Neural progenitor cell (in vitro differentiated cells): ENCODE measurements around the gene CRY1. TPM values are rescaled to one million over a fixed set of nuclear protein-coding genes. Genes with fewer than 3 reads are reported as not detected.

Experiments used
- DNase-seq: peaks from one replicate; pipeline ENCODE4 v3.0.0-alpha.2; 2016; ENCODE audit warnings: low spot score
- H2AFZ ChIP-seq: fragments of 200-600 bp; sonication (generic); replicated peaks from 2 replicates; pipeline ENCODE4 v1.6.1; 2016; ENCODE audit warnings: antibody characterized with exemption
- H3F3A ChIP-seq: fragments of 200-600 bp; sonication (generic); 2 replicates; pipeline ENCODE4 v1.6.1; 2016; ENCODE audit warnings: antibody characterized with exemption, low read depth
- H3K27ac ChIP-seq: fragments of 200-600 bp; sonication (generic); 2 replicates; pipeline ENCODE4 v1.5.1; 2016; ENCODE audit warnings: mild to moderate bottlenecking
- H3K27me3 ChIP-seq: fragments of 200-600 bp; sonication (generic); 2 replicates; pipeline ENCODE4 v1.6.1; 2016; ENCODE audit warnings: mild to moderate bottlenecking, moderate library complexity
- H3K36me3 ChIP-seq: fragments of 200-600 bp; sonication (generic); 2 replicates; pipeline ENCODE4 v1.5.1; 2016
- H3K4me1 ChIP-seq: fragments of 200-600 bp; sonication (generic); 2 replicates; pipeline ENCODE4 v1.6.1; 2016; ENCODE audit warnings: mixed run types
- H3K4me2 ChIP-seq: fragments of 200-600 bp; sonication (generic); 2 replicates; pipeline ENCODE4 v1.6.1; 2016
- H3K4me3 ChIP-seq: fragments of 200-600 bp; sonication (generic); 2 replicates; pipeline ENCODE4 v1.5.1; 2016
- H3K79me2 ChIP-seq: fragments of 200-600 bp; sonication (generic); 2 replicates; pipeline ENCODE4 v1.6.1; 2016; ENCODE audit warnings: low read depth
- H3K9ac ChIP-seq: fragments of 200-600 bp; sonication (generic); 2 replicates; pipeline ENCODE4 v1.6.1; 2016
- H3K9me3 ChIP-seq: fragments of 200-600 bp; sonication (generic); 2 replicates; pipeline ENCODE4 v1.5.1; 2016; ENCODE audit warnings: low read depth
- H4K20me1 ChIP-seq: fragments of 200-600 bp; sonication (generic); 2 replicates; pipeline ENCODE4 v1.6.1; 2016; ENCODE audit warnings: low read depth
- H3K27ac Mint-ChIP-seq: 3 replicates; pipeline ENCODE4 v1.8.0; 2021; ENCODE audit warnings: mixed read lengths
- H3K27me3 Mint-ChIP-seq: 2 replicates; pipeline ENCODE4 v1.8.0; 2022; ENCODE audit warnings: low read depth, mild to moderate bottlenecking, inconsistent platforms, moderate library complexity, mixed read lengths; ENCODE audit not compliant: insufficient read depth
- H3K36me3 Mint-ChIP-seq: 3 replicates; pipeline ENCODE4 v1.8.0; 2021; ENCODE audit warnings: mixed read lengths
- H3K4me1 Mint-ChIP-seq: 3 replicates; pipeline ENCODE4 v1.8.0; 2021; ENCODE audit warnings: mixed read lengths
- H3K4me3 Mint-ChIP-seq: 3 replicates; pipeline ENCODE4 v1.8.0; 2021; ENCODE audit warnings: mild to moderate bottlenecking, moderate library complexity, mixed read lengths
- H3K9me3 Mint-ChIP-seq: 3 replicates; pipeline ENCODE4 v1.8.0; 2020; ENCODE audit warnings: mixed read lengths
- EZH2 ChIP-seq: fragments of 200-600 bp; sonication (generic); IDR thresholded peaks from 2 replicates; pipeline ENCODE4 v1.6.1; 2017; ENCODE audit warnings: antibody characterized with exemption, mild to moderate bottlenecking, moderate library complexity
- EZH2phosphoT487 ChIP-seq: fragments of 200-600 bp; sonication (generic); IDR thresholded peaks from 2 replicates; pipeline ENCODE4 v1.6.1; 2017; ENCODE audit warnings: antibody characterized with exemption
- total RNA-seq: library from RNA; depleted of rRNA; stranded (reverse); fragments of >200 nt; gene quantifications from 2 replicates; pipeline ENCODE4 v1.2.3, GENCODE V29; 2015; ENCODE audit warnings: low replicate concordance
- TF ChIP-seq, protein P1 (sequence below): fragments of 200-600 bp; sonication (generic); IDR thresholded peaks from 2 replicates; pipeline ENCODE4 v1.5.1; 2017; ENCODE audit warnings: antibody characterized with exemption, mild to moderate bottlenecking

Gene CRY1
- total RNA-seq, 1 donor from 2014 or later: 51.3 TPM

GRCh38 chr12:107090711-107091110, 2.6 kb downstream of the CRY1 start:
- peak overlapping the region; percentile 84 for H3K4me2 ChIP-seq

GRCh38 chr12:107088912-107089311, 4.4 kb downstream of the CRY1 start:
- H3K79me2 ChIP-seq: peaks cover 77% of the 10 kb centered on the region
- H3K4me3 Mint-ChIP-seq: no peak overlapping the region

More at GRCh38 chr12:107090711-107091110, 2.6 kb downstream of the CRY1 start:
- peaks cover 8% of the 10 kb centered on the region for H3K36me3 Mint-ChIP-seq
- Histone ChIP-seq H3K27ac (no peak overlapping the region), H3K9ac (no peak overlapping the region), H3K9me3 (peaks cover 4% of the 10 kb centered on the region), H3K27me3 (no peaks in the 10 kb centered on the region), H3K36me3 (no peaks in the 10 kb centered on the region), H3K79me2 (peaks cover 63% of the 10 kb centered on the region), H3K4me1 (peaks cover 8% of the 10 kb centered on the region), H4K20me1 (peaks cover 4% of the 10 kb centered on the region), H2AFZ (no peak overlapping the region), H3F3A (peaks cover 5% of the 10 kb centered on the region), H3K4me3 (peak overlapping the region; percentile 80)
- peaks cover 5% of the 10 kb centered on the region for H3K9me3 Mint-ChIP-seq
- H3K27ac Mint-ChIP-seq: no peak overlapping the region
- H3K4me1 Mint-ChIP-seq: no peaks in the 10 kb centered on the region
- DNase-seq: no peak
- no peak overlapping the region for H3K4me3 Mint-ChIP-seq
- TF ChIP-seq EZH2phosphoT487 (no peak), EZH2 (no peak)
- TF ChIP-seq, protein P1, sequence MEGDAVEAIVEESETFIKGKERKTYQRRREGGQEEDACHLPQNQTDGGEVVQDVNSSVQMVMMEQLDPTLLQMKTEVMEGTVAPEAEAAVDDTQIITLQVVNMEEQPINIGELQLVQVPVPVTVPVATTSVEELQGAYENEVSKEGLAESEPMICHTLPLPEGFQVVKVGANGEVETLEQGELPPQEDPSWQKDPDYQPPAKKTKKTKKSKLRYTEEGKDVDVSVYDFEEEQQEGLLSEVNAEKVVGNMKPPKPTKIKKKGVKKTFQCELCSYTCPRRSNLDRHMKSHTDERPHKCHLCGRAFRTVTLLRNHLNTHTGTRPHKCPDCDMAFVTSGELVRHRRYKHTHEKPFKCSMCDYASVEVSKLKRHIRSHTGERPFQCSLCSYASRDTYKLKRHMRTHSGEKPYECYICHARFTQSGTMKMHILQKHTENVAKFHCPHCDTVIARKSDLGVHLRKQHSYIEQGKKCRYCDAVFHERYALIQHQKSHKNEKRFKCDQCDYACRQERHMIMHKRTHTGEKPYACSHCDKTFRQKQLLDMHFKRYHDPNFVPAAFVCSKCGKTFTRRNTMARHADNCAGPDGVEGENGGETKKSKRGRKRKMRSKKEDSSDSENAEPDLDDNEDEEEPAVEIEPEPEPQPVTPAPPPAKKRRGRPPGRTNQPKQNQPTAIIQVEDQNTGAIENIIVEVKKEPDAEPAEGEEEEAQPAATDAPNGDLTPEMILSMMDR: no peak
- peaks cover 2% of the 10 kb centered on the region for H3K27me3 Mint-ChIP-seq

DNA sequence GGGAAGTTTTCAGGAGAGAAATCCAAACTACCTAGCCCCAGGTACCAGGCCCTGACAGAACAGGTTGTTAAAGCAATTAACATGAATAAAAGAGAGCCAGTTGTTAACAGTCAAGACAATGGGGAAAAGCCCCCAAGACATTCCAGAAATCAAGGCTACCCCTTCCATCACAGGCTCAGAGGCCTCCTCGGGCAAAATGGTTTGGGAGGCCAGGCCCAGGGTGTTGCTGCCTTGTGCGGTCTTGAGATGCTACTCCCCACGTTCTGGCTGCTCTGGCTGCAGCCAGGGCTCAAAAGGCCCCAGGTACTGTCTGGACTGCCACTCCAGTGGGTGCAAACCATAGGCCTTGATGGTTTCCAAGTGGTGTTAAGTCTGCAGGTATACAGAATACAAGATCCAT, 7.0 kb downstream of the CRY1 start:
- no peak overlapping the region for H3K9ac ChIP-seq
- H3K4me3 ChIP-seq: no peak overlapping the region
- Mint-ChIP-seq H3K27ac (no peak overlapping the region), H3K36me3 (peaks cover 14% of the 10 kb centered on the region), H3K4me1 (no peaks in the 10 kb centered on the region), H3K4me3 (no peak overlapping the region), H3K27me3 (no peaks in the 10 kb centered on the region), H3K9me3 (peaks cover 22% of the 10 kb centered on the region)
- no peak overlapping the region for H2AFZ ChIP-seq
- H3K4me2 ChIP-seq: no peak overlapping the region
- DNase-seq: no peak
- peaks cover 2% of the 10 kb centered on the region for H3K4me1 ChIP-seq
- no peaks in the 10 kb centered on the region for H3F3A ChIP-seq
- peaks cover 89% of the 10 kb centered on the region for H3K79me2 ChIP-seq
- H3K27ac ChIP-seq: no peak overlapping the region
- no peaks in the 10 kb centered on the region for H4K20me1 ChIP-seq
- H3K27me3 ChIP-seq: no peaks in the 10 kb centered on the region
- no peaks in the 10 kb centered on the region for H3K36me3 ChIP-seq
- peaks cover 4% of the 10 kb centered on the region for H3K9me3 ChIP-seq
- TF ChIP-seq EZH2 (no peak), EZH2phosphoT487 (no peak)
- TF ChIP-seq, protein P1: no peak

More at GRCh38 chr12:107088912-107089311, 4.4 kb downstream of the CRY1 start:
- H3F3A ChIP-seq: peaks cover 5% of the 10 kb centered on the region
- TF ChIP-seq EZH2phosphoT487 (no peak), EZH2 (no peak)
- TF ChIP-seq, protein P1: no peak
- Mint-ChIP-seq H3K27me3 (peaks cover 2% of the 10 kb centered on the region), H3K27ac (no peak overlapping the region), H3K36me3 (peaks cover 10% of the 10 kb centered on the region), H3K4me1 (no peaks in the 10 kb centered on the region), H3K9me3 (peaks cover 7% of the 10 kb centered on the region)
- H2AFZ ChIP-seq: no peak overlapping the region
- H3K27me3 ChIP-seq: no peaks in the 10 kb centered on the region
- H3K36me3 ChIP-seq: no peaks in the 10 kb centered on the region
- no peak overlapping the region for H3K27ac ChIP-seq
- H3K9ac ChIP-seq: no peak overlapping the region
- H3K4me1 ChIP-seq: peaks cover 8% of the 10 kb centered on the region
- H3K9me3 ChIP-seq: peaks cover 4% of the 10 kb centered on the region
- no peak overlapping the region for H3K4me3 ChIP-seq
- H3K4me2 ChIP-seq: no peak overlapping the region
- no peak for DNase-seq
- peaks cover 4% of the 10 kb centered on the region for H4K20me1 ChIP-seq
